ENCODE results near the gene PKN1.
A peak's percentile ranks its signal among the peaks of the same experiment; 100 is the strongest.

Gene PKN1

GRCh38 chr19:14463747-14464146 lies 30.6 kb downstream of the PKN1 start:
- Histone ChIP-seq H3K9me3 (ENCODE audit: low read depth, low read length) (no peaks in the 10 kb centered on the region), H3K9ac (ENCODE audit: insufficient read length) (no peak overlapping the region), H3K4me3 (no peak overlapping the region), H3K36me3 (ENCODE audit: insufficient read depth, low read length) (peaks cover 7% of the 10 kb centered on the region; the same call in 1 of the 2 replicates), H3K27ac (no peak overlapping the region)
- TF ChIP-seq EZH2 (IDR thresholded peaks at IDR 0.05) (no peak), POLR2AphosphoS5 (IDR thresholded peaks at IDR 0.05; ENCODE audit: borderline replicate concordance, low read depth, low read length) (no peak), FOXP2 (optimal IDR thresholded peaks at IDR 0.05; ENCODE audit: control extremely low read depth, extremely low read length, insufficient read depth) (no peak)
- no peak for DNase-seq (ENCODE audit: low read depth, low spot score)

GRCh38 chr19:14467391-14467790 lies 34.3 kb downstream of the PKN1 start:
- Histone ChIP-seq H3K4me3 (no peak overlapping the region), H3K27ac (no peak overlapping the region), H3K36me3 (ENCODE audit: insufficient read depth, low read length) (peaks cover 7% of the 10 kb centered on the region; the same call in 1 of the 2 replicates), H3K9ac (ENCODE audit: insufficient read length) (no peak overlapping the region), H3K9me3 (ENCODE audit: low read depth, low read length) (no peaks in the 10 kb centered on the region)
- TF ChIP-seq FOXP2 (optimal IDR thresholded peaks at IDR 0.05; ENCODE audit: control extremely low read depth, extremely low read length, insufficient read depth) (no peak), POLR2AphosphoS5 (IDR thresholded peaks at IDR 0.05; ENCODE audit: borderline replicate concordance, low read depth, low read length) (no peak), EZH2 (IDR thresholded peaks at IDR 0.05) (no peak)
- no peak for DNase-seq (ENCODE audit: low read depth, low spot score)

DNA sequence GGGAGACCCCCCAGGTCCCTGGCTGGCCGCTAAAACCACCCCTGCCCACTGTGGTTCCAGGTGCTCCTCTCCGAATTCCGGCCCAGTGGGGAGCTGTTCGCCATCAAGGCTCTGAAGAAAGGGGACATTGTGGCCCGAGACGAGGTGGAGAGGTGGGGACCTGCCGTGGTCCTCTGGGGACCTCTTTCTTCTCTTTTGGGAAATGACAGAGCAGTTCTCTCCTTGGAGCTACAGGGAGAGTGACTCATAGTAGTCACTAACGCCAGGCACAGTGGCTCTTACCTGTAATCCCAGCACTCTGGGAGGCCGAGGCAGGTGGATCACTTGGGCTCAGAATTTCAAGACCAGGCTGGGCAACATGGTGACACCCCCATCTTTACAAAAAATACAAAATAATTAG lies 34.7 kb downstream of the PKN1 start:
- no peaks in the 10 kb centered on the region for H3K9me3 ChIP-seq (ENCODE audit: low read depth, low read length)
- no peak for DNase-seq (ENCODE audit: low read depth, low spot score)
- H3K4me3 ChIP-seq: no peak overlapping the region
- H3K36me3 ChIP-seq (ENCODE audit: insufficient read depth, low read length): peaks cover 7% of the 10 kb centered on the region; the same call in 1 of the 2 replicates
- no peak overlapping the region for H3K27ac ChIP-seq
- TF ChIP-seq POLR2AphosphoS5 (IDR thresholded peaks at IDR 0.05; ENCODE audit: borderline replicate concordance, low read depth, low read length) (no peak), EZH2 (IDR thresholded peaks at IDR 0.05) (no peak), FOXP2 (optimal IDR thresholded peaks at IDR 0.05; ENCODE audit: control extremely low read depth, extremely low read length, insufficient read depth) (no peak)
- no peak overlapping the region for H3K9ac ChIP-seq (ENCODE audit: insufficient read length)

- no peaks in the 10 kb centered on the region; the same call in 1 of the 2 replicates for H3K36me3 ChIP-seq (ENCODE audit: insufficient read depth, low read length)
- TF ChIP-seq POLR2AphosphoS5 (IDR thresholded peaks at IDR 0.05; ENCODE audit: borderline replicate concordance, low read depth, low read length): no peak
- no peak for TF ChIP-seq FOXP2 (optimal IDR thresholded peaks at IDR 0.05; ENCODE audit: control extremely low read depth, extremely low read length, insufficient read depth)
- no peak for TF ChIP-seq EZH2 (IDR thresholded peaks at IDR 0.05)
Measured at GRCh38 chr19:14470031-14470876, 37.1 kb downstream of the PKN1 start.

DNA sequence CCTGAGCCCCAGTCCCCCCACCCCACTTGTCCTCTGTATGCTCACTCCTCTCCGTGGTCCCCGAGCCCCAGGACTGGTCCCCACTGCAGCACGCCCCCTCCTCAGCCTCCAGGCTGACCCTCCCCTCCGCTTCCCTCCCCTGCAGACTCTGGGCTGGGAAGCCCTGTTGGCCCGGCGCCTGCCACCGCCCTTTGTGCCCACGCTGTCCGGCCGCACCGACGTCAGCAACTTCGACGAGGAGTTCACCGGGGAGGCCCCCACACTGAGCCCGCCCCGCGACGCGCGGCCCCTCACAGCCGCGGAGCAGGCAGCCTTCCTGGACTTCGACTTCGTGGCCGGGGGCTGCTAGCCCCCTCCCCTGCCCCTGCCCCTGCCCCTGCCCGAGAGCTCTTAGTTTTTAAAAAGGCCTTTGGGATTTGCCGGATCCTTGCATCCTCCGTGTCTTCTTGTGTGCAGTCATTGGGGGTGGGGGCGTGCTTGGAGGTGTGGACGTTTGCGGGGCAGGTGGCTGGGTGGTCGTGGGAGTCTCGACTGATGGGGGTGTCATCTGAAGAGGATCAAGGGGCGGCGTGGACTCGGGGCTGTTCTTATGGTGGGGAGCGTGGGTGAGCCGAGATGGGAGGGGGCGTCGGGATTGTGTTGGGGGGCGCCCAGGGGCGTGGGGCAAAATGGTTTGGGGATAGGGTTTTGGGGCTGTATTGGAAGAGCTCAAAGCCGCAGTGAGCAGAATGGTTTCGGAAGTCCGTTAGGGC lies 38.5 kb downstream of the PKN1 start:
- Histone ChIP-seq H3K36me3 (ENCODE audit: insufficient read depth, low read length) (no peaks in the 10 kb centered on the region; the same call in 1 of the 2 replicates), H3K9ac (ENCODE audit: insufficient read length) (no peak overlapping the region), H3K4me3 (no peak overlapping the region), H3K27ac (no peak overlapping the region), H3K9me3 (ENCODE audit: low read depth, low read length) (no peaks in the 10 kb centered on the region)
- no peak for DNase-seq (ENCODE audit: low read depth, low spot score)
- TF ChIP-seq EZH2 (IDR thresholded peaks at IDR 0.05) (no peak), POLR2AphosphoS5 (IDR thresholded peaks at IDR 0.05; ENCODE audit: borderline replicate concordance, low read depth, low read length) (no peak), FOXP2 (optimal IDR thresholded peaks at IDR 0.05; ENCODE audit: control extremely low read depth, extremely low read length, insufficient read depth) (no peak)

More at GRCh38 chr19:14470031-14470876, 37.1 kb downstream of the PKN1 start:
- H3K27ac ChIP-seq: no peak overlapping the region
- H3K4me3 ChIP-seq: no peak overlapping the region
- no peak for DNase-seq (ENCODE audit: low read depth, low spot score)
- no peaks in the 10 kb centered on the region for H3K9me3 ChIP-seq (ENCODE audit: low read depth, low read length)
- no peak overlapping the region for H3K9ac ChIP-seq (ENCODE audit: insufficient read length)

DNA sequence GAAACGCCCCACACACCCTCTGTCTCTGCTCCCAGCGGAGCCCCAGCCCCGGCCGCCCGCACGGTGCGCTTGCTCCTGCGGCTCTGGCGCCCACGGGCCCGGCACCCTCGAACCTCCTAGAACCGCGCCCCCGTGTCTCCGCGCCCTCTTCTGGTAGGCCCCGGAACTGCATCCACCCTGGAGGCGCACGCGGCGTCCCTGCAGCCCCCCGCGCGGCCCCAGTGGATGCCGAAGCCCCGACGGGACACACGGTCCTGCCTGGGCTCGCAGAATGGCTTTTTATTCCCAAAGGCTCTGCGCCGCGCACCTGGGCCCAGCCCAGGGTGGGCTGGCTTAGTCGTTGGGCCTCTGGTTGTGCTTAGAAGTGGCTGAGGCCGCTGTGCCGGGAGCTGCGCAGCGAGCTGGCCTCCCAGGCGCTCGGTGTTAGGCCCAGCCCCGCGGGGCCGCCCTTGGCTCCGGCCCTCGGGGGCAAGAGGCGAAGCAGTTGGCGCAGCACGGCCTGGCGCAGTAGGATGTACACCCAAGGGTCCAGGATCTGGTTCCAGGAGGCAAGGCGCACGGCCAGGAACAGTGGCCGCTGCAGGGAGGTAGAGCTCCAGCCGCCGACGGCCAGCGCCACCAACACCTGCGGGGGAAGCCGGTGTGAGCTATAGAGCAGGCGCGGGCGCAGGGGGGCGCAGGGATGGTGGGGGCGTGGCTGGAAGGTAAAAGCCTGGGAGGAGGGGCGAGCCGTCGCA lies 39.3 kb downstream of the PKN1 start:
- DNase-seq (ENCODE audit: low read depth, low spot score): no peak
- H3K4me3 ChIP-seq: peak overlapping the region; percentile 55; the same call in 1 of the 2 replicates
- H3K27ac ChIP-seq: no peak overlapping the region

GRCh38 chr19:14473073-14473977 lies 40.2 kb downstream of the PKN1 start:
- Histone ChIP-seq H3K27ac (no peak overlapping the region), H3K9ac (ENCODE audit: insufficient read length) (no peak overlapping the region), H3K36me3 (ENCODE audit: insufficient read depth, low read length) (peaks cover 3% of the 10 kb centered on the region), H3K4me3 (no peak overlapping the region), H3K9me3 (ENCODE audit: low read depth, low read length) (no peaks in the 10 kb centered on the region)
- TF ChIP-seq FOXP2 (optimal IDR thresholded peaks at IDR 0.05; ENCODE audit: control extremely low read depth, extremely low read length, insufficient read depth) (no peak), POLR2AphosphoS5 (IDR thresholded peaks at IDR 0.05; ENCODE audit: borderline replicate concordance, low read depth, low read length) (no peak), EZH2 (IDR thresholded peaks at IDR 0.05) (no peak)
- no peak for DNase-seq (ENCODE audit: low read depth, low spot score)

More for the DNA sequence above, 39.3 kb downstream of the PKN1 start:
- H3K9me3 ChIP-seq (ENCODE audit: low read depth, low read length): no peaks in the 10 kb centered on the region
- no peak overlapping the region for H3K9ac ChIP-seq (ENCODE audit: insufficient read length)
- no peaks in the 10 kb centered on the region; the same call in 1 of the 2 replicates for H3K36me3 ChIP-seq (ENCODE audit: insufficient read depth, low read length)
- TF ChIP-seq FOXP2 (optimal IDR thresholded peaks at IDR 0.05; ENCODE audit: control extremely low read depth, extremely low read length, insufficient read depth) (no peak), EZH2 (IDR thresholded peaks at IDR 0.05) (no peak), POLR2AphosphoS5 (IDR thresholded peaks at IDR 0.05; ENCODE audit: borderline replicate concordance, low read depth, low read length) (peak; percentile 53; the same call in 1 of the 2 replicates)

Measured in SK-N-MC (cell line).